GM12865 (cell line): ENCODE data around the gene TNXB.
"Not testable (repeated sequence)": the region's sequence is repeated elsewhere in the genome, so short reads cannot be mapped to it uniquely, and the experiment has no call there.

Experiments
- DNase-seq: peaks from one replicate; pipeline ENCODE4 v3.0.0; 2010; ENCODE audit warnings: low read depth
- H3K4me3 ChIP-seq: 2 replicates; pipeline ENCODE4 v1.5.1; 2011; ENCODE audit warnings: mild to moderate bottlenecking, low read depth, low read length, control low read depth
- TF ChIP-seq, protein P1 (sequence below): IDR thresholded peaks from 2 replicates; pipeline ENCODE4 v1.5.1; 2011; ENCODE audit warnings: low read length, control low read depth, low read depth, inconsistent platforms; ENCODE audit not compliant: insufficient read depth; ENCODE audit errors: missing control alignments

The TNXB gene

DNA sequence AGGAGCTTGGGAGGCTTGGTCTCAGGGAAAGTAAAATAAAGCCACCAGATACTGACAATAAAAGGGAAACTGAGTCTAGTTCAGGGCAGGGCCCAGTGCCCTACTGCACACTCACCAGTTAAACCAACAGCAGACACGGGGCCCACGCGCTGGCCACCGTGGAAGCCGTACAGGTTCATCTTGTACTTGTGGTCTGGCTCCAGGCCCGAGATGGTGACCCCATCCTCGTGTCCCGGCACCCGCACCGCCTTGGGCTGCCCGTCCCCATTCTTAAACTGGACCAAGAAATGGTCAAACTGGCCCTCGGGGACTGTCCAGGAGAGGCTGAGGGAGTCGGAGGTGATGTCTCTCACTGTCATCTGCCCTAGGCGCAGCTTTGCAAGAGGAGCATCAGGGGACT, 44.4 kb downstream of the TNXB start:
- no peak overlapping the region for H3K4me3 ChIP-seq
- no peak for DNase-seq
- TF ChIP-seq, protein P1, sequence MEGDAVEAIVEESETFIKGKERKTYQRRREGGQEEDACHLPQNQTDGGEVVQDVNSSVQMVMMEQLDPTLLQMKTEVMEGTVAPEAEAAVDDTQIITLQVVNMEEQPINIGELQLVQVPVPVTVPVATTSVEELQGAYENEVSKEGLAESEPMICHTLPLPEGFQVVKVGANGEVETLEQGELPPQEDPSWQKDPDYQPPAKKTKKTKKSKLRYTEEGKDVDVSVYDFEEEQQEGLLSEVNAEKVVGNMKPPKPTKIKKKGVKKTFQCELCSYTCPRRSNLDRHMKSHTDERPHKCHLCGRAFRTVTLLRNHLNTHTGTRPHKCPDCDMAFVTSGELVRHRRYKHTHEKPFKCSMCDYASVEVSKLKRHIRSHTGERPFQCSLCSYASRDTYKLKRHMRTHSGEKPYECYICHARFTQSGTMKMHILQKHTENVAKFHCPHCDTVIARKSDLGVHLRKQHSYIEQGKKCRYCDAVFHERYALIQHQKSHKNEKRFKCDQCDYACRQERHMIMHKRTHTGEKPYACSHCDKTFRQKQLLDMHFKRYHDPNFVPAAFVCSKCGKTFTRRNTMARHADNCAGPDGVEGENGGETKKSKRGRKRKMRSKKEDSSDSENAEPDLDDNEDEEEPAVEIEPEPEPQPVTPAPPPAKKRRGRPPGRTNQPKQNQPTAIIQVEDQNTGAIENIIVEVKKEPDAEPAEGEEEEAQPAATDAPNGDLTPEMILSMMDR = no peak

DNA sequence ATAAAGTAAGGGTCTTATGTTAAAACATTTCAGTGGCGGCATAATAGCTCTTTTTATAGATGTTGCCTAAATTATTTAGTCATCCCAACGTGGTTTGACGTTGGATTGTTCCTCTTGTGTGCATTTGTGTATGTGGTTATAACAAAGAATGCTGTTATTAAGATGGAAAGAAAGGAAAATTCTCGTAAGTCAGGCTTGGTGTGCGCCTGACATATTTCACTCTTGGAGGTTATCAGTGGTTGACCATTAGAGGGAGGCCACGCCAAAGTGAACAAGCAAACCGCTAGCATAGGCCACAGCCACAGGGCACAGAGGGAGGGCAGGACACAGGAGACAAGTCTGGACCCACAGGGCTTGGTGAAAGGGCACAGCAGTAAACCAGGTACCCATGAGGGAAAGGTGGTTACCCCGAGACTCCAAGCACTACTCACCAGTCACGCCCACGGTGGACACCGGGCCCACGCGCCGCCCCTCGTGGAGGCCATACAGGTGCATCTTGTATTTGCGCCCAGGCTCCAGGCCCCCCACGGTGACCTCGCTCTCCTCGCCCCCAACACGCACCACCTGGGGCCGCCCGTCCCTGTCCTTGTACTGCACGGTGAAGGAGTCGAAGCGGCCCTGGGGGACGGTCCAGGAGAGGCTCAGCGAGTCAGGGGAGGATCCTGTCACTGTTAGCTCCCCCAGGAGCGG, 48.0 kb downstream of the TNXB start:
- no peak for DNase-seq
- TF ChIP-seq, protein P1 = no peak
- H3K4me3 ChIP-seq = no peak overlapping the region

DNA sequence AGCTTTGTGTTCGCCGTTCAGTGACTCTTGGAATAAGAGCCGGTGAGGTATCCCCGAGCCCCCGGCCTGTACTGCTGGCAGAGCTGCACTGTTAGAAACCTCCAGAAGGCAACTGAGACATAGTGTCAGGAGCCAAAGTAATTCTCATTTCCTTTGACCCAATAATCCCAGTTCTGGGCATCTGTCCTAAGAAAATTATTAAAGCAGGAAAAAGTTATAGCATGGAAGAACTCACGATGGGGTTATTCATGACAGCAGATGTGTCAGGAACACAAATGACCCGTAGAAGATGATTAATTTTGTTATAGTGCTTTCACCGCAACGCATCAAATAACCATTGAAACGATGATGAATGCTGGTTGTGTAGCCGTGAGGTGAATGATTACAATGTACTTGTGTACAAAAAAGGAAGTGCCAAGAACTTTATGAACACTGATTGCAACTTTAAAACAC, 50.6 kb downstream of the TNXB start:
- DNase-seq = no peak
- TF ChIP-seq, protein P1 = no peak

DNA sequence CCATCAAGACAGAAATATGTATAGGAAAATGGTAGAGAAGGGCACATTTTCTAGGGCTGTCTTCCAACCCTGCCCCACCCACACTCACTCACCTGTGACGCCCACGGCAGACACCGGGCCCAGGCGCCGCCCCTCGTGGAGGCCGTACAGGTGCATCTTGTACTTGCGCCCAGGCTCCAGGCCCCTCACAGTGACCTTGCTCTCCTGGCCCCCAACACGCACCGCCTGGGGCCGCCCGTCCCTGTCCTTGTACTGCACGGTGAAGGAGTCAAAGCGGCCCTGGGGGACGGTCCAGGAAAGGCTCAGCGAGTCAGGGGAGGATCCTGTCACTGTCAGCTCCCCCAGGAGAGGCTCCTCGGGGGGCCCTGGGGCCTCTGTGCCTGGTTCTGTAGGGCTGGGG, 51.2 kb downstream of the TNXB start:
- TF ChIP-seq, protein P1 = no peak
- no peak for DNase-seq
- no peak overlapping the region for H3K4me3 ChIP-seq

More for the DNA sequence above, 50.6 kb downstream of the TNXB start:
- H3K4me3 ChIP-seq = no peak overlapping the region

DNA sequence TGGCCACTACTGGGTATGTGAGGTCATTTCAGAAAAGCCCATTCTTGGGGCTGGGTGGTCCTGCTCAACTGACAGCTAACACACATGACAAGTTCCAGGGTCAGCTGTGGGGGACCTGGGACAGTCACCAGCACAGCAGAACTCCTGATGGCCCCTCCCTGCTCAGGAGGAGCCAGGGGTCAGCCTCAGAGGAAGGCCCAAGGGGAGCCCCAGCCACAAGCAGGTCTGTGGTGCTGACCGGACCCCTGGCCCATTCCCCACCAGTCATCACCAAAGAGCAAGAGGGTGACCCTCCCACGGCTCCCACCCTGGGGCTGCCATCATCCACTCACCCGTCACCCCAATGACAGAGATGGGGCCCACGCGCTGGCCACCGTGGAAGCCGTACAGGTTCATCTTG, 52.9 kb downstream of the TNXB start:
- TF ChIP-seq, protein P1 = no peak
- no peak overlapping the region for H3K4me3 ChIP-seq
- no peak for DNase-seq

DNA sequence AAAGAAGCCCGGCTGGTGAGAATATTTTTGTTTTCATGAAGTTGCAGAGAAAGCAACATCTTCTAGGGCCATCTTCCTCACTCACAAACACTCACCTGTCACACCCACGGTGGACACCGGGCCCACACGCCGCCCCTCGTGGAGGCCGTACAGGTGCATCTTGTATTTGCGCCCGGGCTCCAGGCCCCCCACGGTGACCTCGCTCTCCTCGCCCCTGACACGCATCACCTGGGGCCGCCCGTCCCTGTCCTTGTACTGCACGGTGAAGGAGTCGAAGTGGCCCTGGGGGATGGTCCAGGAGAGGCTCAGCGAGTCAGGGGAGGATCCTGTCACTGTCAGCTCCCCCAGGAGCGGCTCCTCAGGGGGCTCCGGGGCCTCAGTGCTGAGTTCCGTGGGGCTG, 53.4 kb downstream of the TNXB start:
- not testable (repeated sequence) for DNase-seq

DNA sequence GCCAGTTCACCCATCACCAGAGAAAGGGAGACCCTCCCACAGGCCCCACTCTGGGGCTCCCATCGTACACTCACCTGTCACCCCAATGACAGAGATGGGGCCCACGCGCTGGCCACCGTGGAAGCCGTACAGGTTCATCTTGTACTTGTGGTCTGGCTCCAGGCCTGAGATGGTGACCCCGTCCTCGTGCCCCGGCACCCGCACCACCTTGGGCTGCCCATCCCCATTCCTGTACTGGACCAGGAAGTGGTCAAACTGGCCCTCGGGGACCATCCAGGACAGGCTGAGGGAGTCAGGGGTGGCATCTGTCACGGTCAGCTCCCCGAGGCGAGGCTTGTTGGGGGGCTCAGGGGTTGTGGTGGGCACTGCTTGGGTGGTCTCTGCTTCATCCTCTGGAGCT, 55.8 kb downstream of the TNXB start:
- H3K4me3 ChIP-seq, DNase-seq: not testable (repeated sequence)

More for the DNA sequence above, 53.4 kb downstream of the TNXB start:
- not testable (repeated sequence) for H3K4me3 ChIP-seq

DNA sequence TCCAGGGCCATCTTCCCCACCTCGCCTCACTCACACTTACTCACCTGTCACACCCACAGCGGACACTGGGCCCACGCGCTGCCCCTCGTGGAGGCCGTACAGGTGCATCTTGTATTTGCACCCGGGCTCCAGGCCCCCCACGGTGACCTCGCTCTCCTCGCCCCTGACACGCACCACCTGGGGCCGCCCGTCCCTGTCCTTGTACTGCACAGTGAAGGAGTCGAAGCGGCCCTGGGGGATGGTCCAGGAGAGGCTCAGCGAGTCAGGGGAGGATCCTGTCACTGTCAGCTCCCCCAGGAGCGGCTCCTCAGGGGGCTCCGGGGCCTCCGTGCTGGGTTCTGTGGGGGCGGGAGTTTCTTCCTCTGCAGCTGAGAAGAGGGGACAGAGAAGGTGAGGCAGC, 56.5 kb downstream of the TNXB start:
- DNase-seq, H3K4me3 ChIP-seq: not testable (repeated sequence)
